ENCODE results near the gene RNF220. TPM values are rescaled to one million over a fixed set of nuclear protein-coding genes. Genes with fewer than 3 reads are reported as not detected.

Gene RNF220
- total RNA-seq, 1 donor from 2014 or later, result 58.4 TPM

DNA sequence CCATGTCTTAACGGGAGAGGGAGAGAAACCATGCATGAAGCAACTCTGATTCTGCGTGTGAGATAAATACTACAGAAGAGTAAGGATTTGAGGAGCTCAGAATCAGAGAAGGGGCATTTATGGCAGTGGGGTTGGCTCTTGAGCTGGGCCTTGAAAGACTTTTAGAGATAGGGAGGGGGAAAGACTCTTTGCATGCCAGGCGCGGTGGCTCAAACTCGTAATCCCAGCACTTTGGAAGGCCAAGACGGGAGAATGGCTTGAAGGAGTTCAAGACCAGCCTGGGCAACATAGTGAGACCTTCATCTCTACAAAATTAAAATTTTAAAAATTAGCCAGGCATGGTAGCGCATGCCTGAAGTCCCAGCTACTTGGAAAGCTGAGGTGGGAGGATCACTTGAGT lies 270.1 kb downstream of the RNF220 start:
- TF ChIP-seq, protein P1, sequence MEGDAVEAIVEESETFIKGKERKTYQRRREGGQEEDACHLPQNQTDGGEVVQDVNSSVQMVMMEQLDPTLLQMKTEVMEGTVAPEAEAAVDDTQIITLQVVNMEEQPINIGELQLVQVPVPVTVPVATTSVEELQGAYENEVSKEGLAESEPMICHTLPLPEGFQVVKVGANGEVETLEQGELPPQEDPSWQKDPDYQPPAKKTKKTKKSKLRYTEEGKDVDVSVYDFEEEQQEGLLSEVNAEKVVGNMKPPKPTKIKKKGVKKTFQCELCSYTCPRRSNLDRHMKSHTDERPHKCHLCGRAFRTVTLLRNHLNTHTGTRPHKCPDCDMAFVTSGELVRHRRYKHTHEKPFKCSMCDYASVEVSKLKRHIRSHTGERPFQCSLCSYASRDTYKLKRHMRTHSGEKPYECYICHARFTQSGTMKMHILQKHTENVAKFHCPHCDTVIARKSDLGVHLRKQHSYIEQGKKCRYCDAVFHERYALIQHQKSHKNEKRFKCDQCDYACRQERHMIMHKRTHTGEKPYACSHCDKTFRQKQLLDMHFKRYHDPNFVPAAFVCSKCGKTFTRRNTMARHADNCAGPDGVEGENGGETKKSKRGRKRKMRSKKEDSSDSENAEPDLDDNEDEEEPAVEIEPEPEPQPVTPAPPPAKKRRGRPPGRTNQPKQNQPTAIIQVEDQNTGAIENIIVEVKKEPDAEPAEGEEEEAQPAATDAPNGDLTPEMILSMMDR (IDR thresholded peaks at IDR 0.05), result no peak
- peak; percentile 33 for DNase-seq (ENCODE audit: low spot score)
- Mint-ChIP-seq H3K4me3 (ENCODE audit: unreplicated experiment) (peak overlapping the region; percentile 82), H3K27ac (ENCODE audit: unreplicated experiment) (no peak overlapping the region), H3K9me3 (ENCODE audit: low read depth) (no peaks in the 10 kb centered on the region), H3K36me3 (ENCODE audit: low read depth) (peaks cover under 1% of the 10 kb centered on the region), H3K27me3 (ENCODE audit: low read depth) (no peaks in the 10 kb centered on the region), H3K4me1 (ENCODE audit: low read depth) (peaks cover 29% of the 10 kb centered on the region)

- H3K4me3 Mint-ChIP-seq (ENCODE audit: unreplicated experiment), result no peak overlapping the region
- H3K27ac Mint-ChIP-seq (ENCODE audit: unreplicated experiment), result no peak overlapping the region
- H3K27me3 Mint-ChIP-seq (ENCODE audit: low read depth), result no peaks in the 10 kb centered on the region
- no peak for DNase-seq (ENCODE audit: low spot score)
- H3K9me3 Mint-ChIP-seq (ENCODE audit: low read depth), result no peaks in the 10 kb centered on the region
- H3K4me1 Mint-ChIP-seq (ENCODE audit: low read depth), result peaks cover 29% of the 10 kb centered on the region
- H3K36me3 Mint-ChIP-seq (ENCODE audit: low read depth), result no peaks in the 10 kb centered on the region
- TF ChIP-seq, protein P1 (IDR thresholded peaks at IDR 0.05), result no peak
These were observed 271.6 kb downstream of the RNF220 start for GRCh38 chr1:44676484-44677200.

DNA sequence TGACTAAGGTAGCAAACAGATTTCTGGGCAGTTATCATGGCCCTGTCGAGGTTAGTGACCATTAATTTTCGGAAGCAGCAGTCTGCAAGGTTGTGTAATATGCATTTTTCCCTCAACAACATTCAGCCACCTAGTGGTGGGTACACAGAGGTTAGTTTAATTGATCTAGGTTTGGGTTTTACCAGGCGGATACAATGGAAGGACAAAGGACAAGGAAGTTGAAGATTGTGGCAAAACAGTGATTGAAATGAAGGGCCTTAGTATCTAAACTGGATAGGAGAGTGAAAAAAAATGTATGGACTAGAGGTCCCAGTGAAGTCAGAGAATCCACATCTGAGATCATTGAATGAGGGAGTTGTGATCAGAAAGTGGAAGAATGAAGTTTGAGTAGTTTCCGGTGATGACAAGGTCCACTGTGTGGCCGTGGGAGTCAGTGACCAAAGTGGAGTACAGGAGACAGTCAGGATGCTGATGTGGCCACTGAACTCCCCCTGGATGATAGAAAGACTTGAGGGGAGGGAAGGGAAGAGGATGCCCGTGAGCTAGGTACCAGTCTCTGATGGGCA lies 272.2 kb downstream of the RNF220 start:
- TF ChIP-seq, protein P1 (IDR thresholded peaks at IDR 0.05), result peak; percentile 71
- Mint-ChIP-seq H3K9me3 (ENCODE audit: low read depth) (no peaks in the 10 kb centered on the region), H3K4me1 (ENCODE audit: low read depth) (peaks cover 24% of the 10 kb centered on the region), H3K4me3 (ENCODE audit: unreplicated experiment) (no peak overlapping the region), H3K36me3 (ENCODE audit: low read depth) (no peaks in the 10 kb centered on the region), H3K27ac (ENCODE audit: unreplicated experiment) (no peak overlapping the region), H3K27me3 (ENCODE audit: low read depth) (no peaks in the 10 kb centered on the region)
- DNase-seq (ENCODE audit: low spot score), result peak; percentile 4

- Mint-ChIP-seq H3K4me3 (ENCODE audit: unreplicated experiment) (no peak overlapping the region), H3K27ac (ENCODE audit: unreplicated experiment) (no peak overlapping the region), H3K4me1 (ENCODE audit: low read depth) (peaks cover 16% of the 10 kb centered on the region), H3K36me3 (ENCODE audit: low read depth) (no peaks in the 10 kb centered on the region), H3K27me3 (ENCODE audit: low read depth) (no peaks in the 10 kb centered on the region), H3K9me3 (ENCODE audit: low read depth) (no peaks in the 10 kb centered on the region)
- peak; percentile 2 for DNase-seq (ENCODE audit: low spot score)
- TF ChIP-seq, protein P1 (IDR thresholded peaks at IDR 0.05), result no peak
These were observed 273.1 kb downstream of the RNF220 start for GRCh38 chr1:44678120-44678519.

DNA sequence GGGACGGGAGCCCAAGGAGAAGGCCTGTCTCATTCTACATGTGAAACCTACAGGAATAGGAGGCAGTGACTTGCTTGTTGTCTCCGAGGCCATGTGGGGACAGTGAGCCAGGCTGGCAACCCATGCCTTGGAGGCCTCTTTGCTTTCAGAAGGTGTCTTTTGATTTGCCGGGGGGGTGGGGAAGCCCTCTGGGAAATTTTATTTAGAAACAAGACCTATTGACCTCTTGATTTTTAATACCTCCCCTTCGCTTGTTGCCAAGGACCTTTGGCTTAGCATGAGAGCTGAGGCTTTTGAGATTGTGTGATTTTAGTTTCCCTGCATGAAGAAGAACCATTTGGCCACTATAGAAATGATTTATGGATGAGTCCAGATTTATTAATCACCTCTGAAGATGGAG lies 273.6 kb downstream of the RNF220 start:
- Mint-ChIP-seq H3K4me3 (ENCODE audit: unreplicated experiment) (no peak overlapping the region), H3K27ac (ENCODE audit: unreplicated experiment) (no peak overlapping the region), H3K27me3 (ENCODE audit: low read depth) (no peaks in the 10 kb centered on the region), H3K9me3 (ENCODE audit: low read depth) (no peaks in the 10 kb centered on the region), H3K4me1 (ENCODE audit: low read depth) (peaks cover 11% of the 10 kb centered on the region), H3K36me3 (ENCODE audit: low read depth) (no peaks in the 10 kb centered on the region)
- DNase-seq (ENCODE audit: low spot score), result peak; percentile 22
- TF ChIP-seq, protein P1 (IDR thresholded peaks at IDR 0.05), result no peak

All from chondrocyte (in vitro differentiated cells).